K562 (cell line): Measurements from ENCODE around the gene ZNF92. TPM values are rescaled to one million over a fixed set of nuclear protein-coding genes. Genes with fewer than 3 reads are reported as not detected.

Experiments
- AFF4 ChIP-seq: sonication (generic); formaldehyde crosslinking; IDR thresholded peaks from 2 replicates; pipeline ENCODE4 v1.8.0; 2023; ENCODE audit warnings: mild to moderate bottlenecking, missing genetic modification reagents
- CEBPZ ChIP-seq: fragments of 150-350 bp; IDR thresholded peaks from 2 replicates; pipeline ENCODE4 v1.6.1; 2014; ENCODE audit warnings: low read depth, mild to moderate bottlenecking, low read length, borderline replicate concordance
- E2F6 ChIP-seq, 2 experiments: IDR thresholded peaks; 2 replicates each; pipeline ENCODE4 v1.6.1; 2011; ENCODE audit warnings: borderline replicate concordance in 1 of 2, control low read depth in 1 of 2, low read depth in 1 of 2, low read length in 1 of 2, mild to moderate bottlenecking in 1 of 2, mixed read lengths in 1 of 2, moderate library complexity in 1 of 2; ENCODE audit not compliant: insufficient read depth in 1 of 2, insufficient read length in 1 of 2, poor library complexity in 1 of 2, severe bottlenecking in 1 of 2; ENCODE audit errors: extremely low read depth in 1 of 2
- HDGF ChIP-seq: fragments of 450-650 bp; IDR thresholded peaks from 2 replicates; pipeline ENCODE4 v1.6.1; 2016
- HOMEZ ChIP-seq: fragments of 250-450 bp; sonication (Bioruptor Pico); IDR thresholded peaks from 2 replicates; pipeline ENCODE4 v1.4.0; 2020; ENCODE audit warnings: mild to moderate bottlenecking, moderate library complexity
- NUFIP1 ChIP-seq: fragments of 450-650 bp; IDR thresholded peaks from 2 replicates; pipeline ENCODE4 v1.6.1; 2018; ENCODE audit not compliant: partially characterized antibody
- PBX2 ChIP-seq, 2 experiments: IDR thresholded peaks in 1 of 2; conservative IDR thresholded peaks in 1 of 2; 2 replicates each; pipeline ENCODE4 v1.6.1; 2016; ENCODE audit warnings: low read depth in 2 of 2, mild to moderate bottlenecking in 1 of 2, missing compliant biosample characterization in 1 of 2, missing genetic modification characterization in 1 of 2, moderate library complexity in 1 of 2
- RBM25 ChIP-seq: fragments of 200-400 bp; formaldehyde crosslinking; IDR thresholded peaks from 2 replicates; pipeline ENCODE4 v1.6.1; 2018; ENCODE audit warnings: low read length, low read depth, moderate library complexity; ENCODE audit not compliant: severe bottlenecking
- SAP30 ChIP-seq: fragments of 200-600 bp; sonication (generic); IDR thresholded peaks from 2 replicates; pipeline ENCODE4 v1.6.1; 2012; ENCODE audit warnings: borderline replicate concordance, low read depth, mild to moderate bottlenecking, moderate library complexity, low read length, control low read depth, inconsistent platforms; ENCODE audit not compliant: insufficient read depth, poor library complexity, severe bottlenecking
- SMAD4 ChIP-seq: fragments of 250-450 bp; sonication (Bioruptor Pico); conservative IDR thresholded peaks from 2 replicates; pipeline ENCODE4 v1.8.0; 2021; ENCODE audit warnings: inconsistent platforms, mild to moderate bottlenecking, moderate library complexity
- STAG1 ChIP-seq: sonication (generic); formaldehyde crosslinking; IDR thresholded peaks from 2 replicates; pipeline ENCODE4 v1.5.0; 2020; ENCODE audit warnings: missing genetic modification reagents, borderline replicate concordance
- polyA plus RNA-seq, 8 experiments: library from polyadenylated mRNA; depleted of rRNA in 4 of 8; stranded (reverse) in 5 of 8; unstranded in 3 of 8; fragments of >200 nt; fragmentation: Nextera tagmentation in 2 of 8; fragmentation: Illumina TruSeq in 1 of 8; extraction: Ambion mirVana in 2 of 8; extraction: Trizol in 1 of 8; gene quantifications; 2 replicates each; pipeline versions ENCODE4 v1.2.1 to v1.2.3, GENCODE V29; 2011 to 2014; ENCODE audit warnings: inconsistent platforms in 1 of 8, missing spikeins in 1 of 8
- total RNA-seq, 7 experiments: library from RNA; depleted of rRNA in 6 of 7; stranded (reverse); fragments of >200 nt in 6 of 7; fragmentation: Illumina TruSeq in 2 of 7; extraction: Trizol in 2 of 7; gene quantifications; 2 replicates each; pipeline versions ENCODE4 v1.2.1 to v1.2.3, GENCODE V29; 2011 to 2021; ENCODE audit warnings: low replicate concordance in 1 of 7

The ZNF92 gene
- total and polyA plus RNA-seq, 9 of the 15 experiments (the other 6 are each of a cell fraction or from before 2014, with no cell fraction given) = 8.9 to 29.4 (median 12.5) TPM

- no peak for TF ChIP-seq CEBPZ
- TF ChIP-seq PBX2 (CRISPR knock-in tag; IDR thresholded peaks at IDR 0.05; ENCODE audit: low read depth) = peak; percentile 98
- TF ChIP-seq PBX2 (tag; conservative IDR thresholded peaks at IDR 0.05; ENCODE audit: low read depth) = peak; percentile 98
- peak; percentile 19 to 28 for TF ChIP-seq E2F6 (IDR thresholded peaks at IDR 0.05; ENCODE audit: borderline replicate concordance in 1 of 2, extremely low read depth in 1 of 2, insufficient read depth in 1 of 2, insufficient read length in 1 of 2, low read depth in 1 of 2, low read length in 1 of 2, poor library complexity in 1 of 2, severe bottlenecking in 1 of 2)
- 0 out of 2 replicates have a peak, but pooled peaks have one; percentile 49 for TF ChIP-seq AFF4 (CRISPR knock-in tag)
- no peak for TF ChIP-seq STAG1 (CRISPR knock-in tag)
- peak; percentile 41 for TF ChIP-seq SMAD4 (CRISPR knock-in tag)
- no peak for TF ChIP-seq NUFIP1
- TF ChIP-seq SAP30 = peak; percentile 96
- TF ChIP-seq HOMEZ (CRISPR knock-in tag) = no peak
- peak; percentile 90 for TF ChIP-seq RBM25
- no peak for TF ChIP-seq HDGF
Observed at GRCh38 chr7:65373608-65374351, at the start of gene ZNF92 (continued).
